Activated naive CD4-positive, alpha-beta T cell treated with anti-CD3 and anti-CD28 coated beads, Interleukin-2, amount 10 ng/mL, durations not matched to agents 7 days and 5 days (primary cell): ENCODE results near the gene RNF208.

Source experiments
- CTCF ChIA-PET: fragments of 350-600 bp; sonication (Branson Sonifier 250); formaldehyde crosslinking; loops from one replicate; lab custom pipeline; 2021; ENCODE audit warnings: antibody characterized with exemption; lab: Charles Lee
- DNase-seq: peaks from one replicate; pipeline ENCODE4 v3.0.0-alpha.2; 2020
- H3K27ac Mint-ChIP-seq: one replicate; pipeline ENCODE4 v1.8.0; 2021; ENCODE audit warnings: mild to moderate bottlenecking, moderate library complexity, mixed read lengths
- H3K27me3 Mint-ChIP-seq: one replicate; pipeline ENCODE4 v1.8.0; 2021; ENCODE audit warnings: mild to moderate bottlenecking, mixed read lengths
- H3K36me3 Mint-ChIP-seq: one replicate; pipeline ENCODE4 v1.8.0; 2021; ENCODE audit warnings: mixed read lengths
- H3K4me1 Mint-ChIP-seq: one replicate; pipeline ENCODE4 v1.8.0; 2021; ENCODE audit warnings: mixed read lengths
- H3K4me3 Mint-ChIP-seq: one replicate; pipeline ENCODE4 v1.8.0; 2021; ENCODE audit warnings: mild to moderate bottlenecking, moderate library complexity, mixed read lengths
- H3K9me3 Mint-ChIP-seq: one replicate; pipeline ENCODE4 v1.8.0; 2021; ENCODE audit warnings: mixed read lengths

The RNF208 gene

DNA sequence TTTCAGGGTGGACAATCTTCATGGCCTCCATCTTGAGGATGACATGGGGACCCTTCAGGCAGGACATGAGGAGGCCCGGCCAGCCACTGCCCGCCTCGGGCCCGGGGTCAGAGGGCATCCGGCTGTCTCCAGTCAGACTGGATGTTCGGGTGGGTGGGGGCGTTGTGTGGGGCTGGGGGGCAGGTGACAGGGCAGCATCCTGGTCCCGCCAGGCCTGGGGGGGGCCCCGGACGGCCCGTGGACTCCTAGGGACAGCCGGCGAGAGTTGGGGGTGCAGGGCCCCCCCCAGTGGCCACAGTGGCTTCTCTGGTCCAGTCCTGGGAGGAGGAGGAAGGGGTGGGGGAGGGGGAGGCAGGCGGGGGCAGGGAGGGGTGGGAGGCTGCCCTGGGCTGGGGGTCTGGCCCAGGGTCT, 940 bp downstream of the RNF208 start:
- CTCF ChIA-PET = interaction anchor here (2.4 kb wide), 1 partner anchor 33 kb away, joined by 7 read pairs; the partner anchor contains the start of genes ANAPC2 and SSNA1
- Mint-ChIP-seq H3K9me3 (no peaks in the 10 kb centered on the region), H3K4me1 (peaks cover 19% of the 10 kb centered on the region), H3K36me3 (no peaks in the 10 kb centered on the region), H3K4me3 (peak overlapping the region; percentile 58), H3K27me3 (no peaks in the 10 kb centered on the region), H3K27ac (no peak overlapping the region)
- DNase-seq = no peak

DNA sequence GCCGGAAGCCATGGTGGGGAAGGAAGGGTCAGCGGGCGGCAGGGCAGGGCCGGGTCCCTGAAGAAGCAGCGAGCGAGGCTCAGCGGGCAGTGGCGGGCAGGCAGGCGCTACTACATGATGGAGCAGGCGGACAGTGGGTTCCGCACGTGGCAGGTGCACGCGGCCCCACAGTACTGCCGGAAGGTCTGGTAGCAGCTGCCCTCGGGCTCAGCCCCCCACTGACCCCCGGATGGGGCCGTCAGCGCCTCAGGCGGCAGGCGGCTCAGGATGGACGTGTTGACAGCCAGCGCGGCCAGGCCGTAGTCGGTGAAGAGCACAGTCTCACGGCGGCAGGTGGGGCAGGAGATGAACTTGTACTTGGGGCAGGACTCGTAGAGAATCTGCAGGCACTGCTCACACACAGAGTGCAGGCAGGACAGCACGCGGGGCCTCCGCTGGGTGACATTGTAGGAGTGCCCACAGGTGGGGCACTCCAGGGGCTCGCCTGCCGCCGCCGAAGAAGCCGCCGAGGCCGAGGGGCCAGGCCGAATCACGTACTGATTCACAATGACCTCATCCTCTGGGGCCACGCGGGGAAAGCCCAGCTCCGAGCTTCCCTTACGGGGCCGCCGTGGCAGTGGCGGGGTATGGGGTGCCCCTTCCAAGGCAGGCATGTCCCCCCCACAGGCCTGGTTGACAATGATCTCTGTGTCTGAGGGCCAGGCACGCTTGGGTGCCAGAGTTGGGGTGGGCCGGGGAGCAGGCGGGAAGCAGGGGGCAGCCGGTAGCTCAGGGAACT, 1.5 kb downstream of the RNF208 start:
- H3K27ac Mint-ChIP-seq = no peak overlapping the region
- CTCF ChIA-PET = interaction anchor here (1.5 kb wide), 1 partner anchor 16 kb away, joined by 3 read pairs; no protein-coding TSS in a partner anchor
- no peak for DNase-seq
- H3K4me3 Mint-ChIP-seq = peak overlapping the region; percentile 58
- no peaks in the 10 kb centered on the region for H3K9me3 Mint-ChIP-seq
- H3K4me1 Mint-ChIP-seq = peaks cover 19% of the 10 kb centered on the region
- H3K27me3 Mint-ChIP-seq = no peaks in the 10 kb centered on the region
- no peaks in the 10 kb centered on the region for H3K36me3 Mint-ChIP-seq

DNA sequence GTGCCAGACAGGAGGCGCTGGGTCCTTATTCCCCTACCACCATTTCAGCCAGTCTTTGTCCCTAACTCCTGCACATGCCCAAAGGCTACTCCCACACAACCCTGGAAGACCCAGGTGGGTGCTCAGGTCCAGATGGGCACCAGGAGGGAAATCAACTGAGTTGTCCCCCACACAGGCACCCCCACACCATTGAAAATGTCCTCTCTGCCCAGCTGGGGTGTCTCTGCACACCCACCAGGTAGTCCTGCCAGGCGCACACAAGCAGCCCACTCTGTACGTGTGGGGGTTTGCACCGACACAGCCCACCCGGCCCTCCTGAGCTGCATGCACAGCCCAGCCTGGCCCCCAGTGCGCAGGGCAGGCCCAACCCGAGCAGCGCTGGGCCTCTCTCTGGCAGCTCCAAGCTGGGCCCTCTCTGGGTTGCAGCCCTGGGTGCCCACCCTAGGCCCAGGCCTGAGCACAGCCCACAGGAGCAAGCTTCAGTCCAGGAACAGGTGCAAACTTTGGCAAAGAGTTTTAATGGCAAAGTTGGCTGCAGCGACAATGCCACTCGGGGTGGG, 2.2 kb downstream of the RNF208 start:
- H3K9me3 Mint-ChIP-seq = no peaks in the 10 kb centered on the region
- H3K4me3 Mint-ChIP-seq = peak overlapping the region; percentile 21
- CTCF ChIA-PET = interaction anchor here (1.5 kb wide), 1 partner anchor 17 kb away, joined by 3 read pairs; no protein-coding TSS in a partner anchor
- no peak overlapping the region for H3K27ac Mint-ChIP-seq
- H3K36me3 Mint-ChIP-seq = no peaks in the 10 kb centered on the region
- no peak for DNase-seq
- no peaks in the 10 kb centered on the region for H3K27me3 Mint-ChIP-seq
- peaks cover 14% of the 10 kb centered on the region for H3K4me1 Mint-ChIP-seq

DNA sequence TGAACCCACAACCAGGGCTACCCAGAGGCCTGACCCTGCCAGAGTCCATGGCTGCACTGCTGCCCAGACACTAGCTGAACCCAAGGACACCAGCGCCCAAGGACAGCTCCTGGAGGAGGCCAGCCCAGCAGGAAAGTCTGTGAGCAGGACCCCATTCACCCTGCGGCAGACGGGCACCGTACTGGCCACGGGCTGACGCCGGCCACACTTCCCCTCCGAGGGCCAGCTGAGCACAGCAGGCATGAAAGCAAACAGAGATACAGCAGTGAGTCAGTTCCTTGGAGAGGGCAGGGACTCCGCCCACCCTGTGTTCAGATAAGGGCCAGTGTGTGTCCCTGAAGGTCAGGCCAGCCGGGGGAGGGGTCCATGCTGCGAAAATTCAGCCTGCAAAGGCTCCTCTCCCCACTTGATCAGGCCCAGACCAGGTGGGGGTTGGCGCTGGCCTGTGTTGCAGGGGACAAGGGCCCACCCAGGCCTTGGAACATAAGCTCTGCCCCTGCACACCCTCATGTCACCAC, 3.2 kb downstream of the RNF208 start:
- DNase-seq = no peak
- CTCF ChIA-PET = no interaction called here
- Mint-ChIP-seq H3K27ac (no peak overlapping the region), H3K36me3 (no peaks in the 10 kb centered on the region), H3K9me3 (no peaks in the 10 kb centered on the region), H3K4me1 (peaks cover 7% of the 10 kb centered on the region), H3K27me3 (no peaks in the 10 kb centered on the region), H3K4me3 (no peak overlapping the region)

DNA sequence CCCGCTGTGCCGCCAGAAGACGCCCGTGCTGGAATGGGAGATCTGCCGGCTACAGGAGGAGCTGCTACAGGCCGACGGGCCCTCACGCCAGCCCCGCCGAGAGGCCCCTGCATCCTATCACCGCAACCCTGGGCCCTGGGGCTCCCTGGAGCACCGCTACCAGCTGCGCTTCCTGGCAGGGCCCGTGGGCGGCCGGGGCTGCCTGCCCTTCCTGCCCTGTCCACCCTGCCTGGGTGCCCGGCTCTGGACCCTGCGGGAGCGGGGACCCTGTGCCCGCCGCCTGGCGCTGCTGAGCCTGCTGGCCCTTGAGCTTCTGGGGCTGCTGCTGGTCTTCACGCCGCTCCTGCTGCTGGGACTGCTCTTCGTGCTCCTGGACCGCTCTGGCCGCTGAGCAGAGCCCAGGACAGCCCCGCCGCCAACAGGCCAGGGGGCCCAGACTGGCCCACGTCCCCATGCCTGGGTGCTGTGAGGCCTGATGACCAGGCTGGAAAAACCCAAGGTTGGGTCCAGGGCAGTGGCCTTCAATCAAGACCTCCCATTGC, 3.8 kb downstream of the RNF208 start:
- H3K27me3 Mint-ChIP-seq = no peaks in the 10 kb centered on the region
- H3K27ac Mint-ChIP-seq = no peak overlapping the region
- no peak overlapping the region for H3K4me3 Mint-ChIP-seq
- CTCF ChIA-PET = no interaction called here
- no peaks in the 10 kb centered on the region for H3K36me3 Mint-ChIP-seq
- peaks cover 7% of the 10 kb centered on the region for H3K4me1 Mint-ChIP-seq
- no peaks in the 10 kb centered on the region for H3K9me3 Mint-ChIP-seq
- DNase-seq = no peak

DNA sequence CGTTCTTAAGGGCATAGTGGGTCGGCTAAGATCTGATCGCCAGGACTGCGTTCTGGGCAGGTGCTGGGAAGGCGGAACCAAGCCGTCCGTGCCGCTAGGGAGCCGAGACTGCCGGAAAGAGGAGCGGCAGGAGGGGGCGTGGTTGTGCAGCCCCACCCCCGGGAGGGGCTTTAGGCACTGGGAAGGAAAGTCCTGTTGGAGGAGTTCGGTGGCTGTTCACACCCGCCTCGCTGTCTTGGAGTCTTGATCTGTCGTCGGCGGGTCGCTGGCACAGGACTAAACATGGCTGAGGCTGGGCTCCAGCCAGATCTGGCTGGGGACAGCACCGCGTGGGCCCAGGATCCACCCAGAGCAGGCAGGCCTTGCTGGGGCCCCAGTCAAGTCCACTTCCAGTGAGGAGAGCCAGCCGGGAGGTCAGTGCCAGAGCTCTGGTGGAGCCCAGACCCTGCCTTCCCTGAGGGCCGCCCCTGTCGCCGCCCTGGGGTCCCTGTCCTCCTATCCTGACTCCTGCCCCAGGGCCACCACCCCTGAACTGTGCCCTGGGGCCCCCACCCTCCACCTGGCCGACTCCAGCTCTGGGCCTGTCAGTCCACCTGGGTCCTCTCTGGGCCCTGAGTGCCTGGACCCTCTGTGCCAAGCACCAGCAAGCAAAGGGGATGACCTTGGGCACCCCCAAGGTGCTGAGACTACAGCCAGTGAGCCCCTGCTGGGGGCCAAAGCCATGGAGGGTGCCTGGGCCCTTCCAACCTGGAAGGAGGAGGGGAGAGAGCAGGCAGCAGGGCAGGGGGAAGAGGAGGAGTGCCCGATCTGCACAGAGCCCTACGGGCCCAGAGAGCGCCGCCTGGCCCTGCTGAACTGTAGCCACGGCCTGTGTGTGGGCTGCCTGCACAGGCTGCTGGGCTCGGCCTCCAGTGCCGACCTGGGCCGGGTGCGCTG, 4.5 kb downstream of the RNF208 start:
- Mint-ChIP-seq H3K36me3 (peaks cover 3% of the 10 kb centered on the region), H3K4me3 (no peak overlapping the region), H3K27me3 (no peaks in the 10 kb centered on the region), H3K9me3 (no peaks in the 10 kb centered on the region), H3K27ac (no peak overlapping the region), H3K4me1 (peaks cover 2% of the 10 kb centered on the region)
- CTCF ChIA-PET = interaction anchor here (0.6 to 1.2 kb wide), 3 partner anchors 19 to 203 kb away, joined by 3 to 5 read pairs (median 4); no protein-coding TSS in a partner anchor
- no peak for DNase-seq

DNA sequence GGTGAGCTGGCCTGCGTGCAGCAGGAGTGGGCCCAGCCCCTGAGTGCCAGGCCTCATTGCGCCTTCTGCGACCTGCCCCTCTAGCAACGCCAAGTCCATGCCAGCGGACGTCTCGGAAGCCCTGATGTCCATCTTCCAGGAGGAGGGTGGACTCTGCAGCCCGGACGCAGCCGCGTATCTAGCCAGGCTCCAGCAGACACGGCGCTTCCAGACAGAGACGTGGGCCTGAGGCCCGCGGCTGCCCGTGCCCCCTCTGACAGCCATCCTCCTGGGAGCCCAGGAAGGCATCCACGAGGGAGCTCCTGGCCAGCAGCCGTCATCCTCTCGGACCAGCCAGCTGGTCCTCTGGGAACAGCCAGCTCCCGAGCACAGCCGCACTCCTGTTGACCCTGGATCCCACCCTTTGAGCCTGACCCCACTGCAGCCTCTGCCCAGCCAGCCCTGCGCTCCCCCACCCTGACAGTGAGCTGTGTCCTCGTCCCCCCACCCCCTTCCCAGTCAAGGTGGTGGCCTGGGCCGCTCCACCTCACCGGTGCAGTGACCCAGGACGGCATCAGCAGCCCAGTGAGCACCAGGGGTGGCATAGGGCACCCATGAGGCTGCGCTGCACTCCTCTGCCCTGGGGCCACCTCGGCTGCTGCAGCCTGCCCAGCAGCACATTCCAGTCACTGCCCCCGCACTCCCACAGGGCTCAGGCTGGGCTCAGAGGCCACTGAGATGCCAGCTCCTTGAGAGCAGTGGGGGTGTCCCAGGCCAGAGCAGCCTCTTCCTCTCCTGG, 5.7 kb downstream of the RNF208 start:
- Mint-ChIP-seq H3K4me3 (no peak overlapping the region), H3K27ac (no peak overlapping the region)
- CTCF ChIA-PET = interaction anchor here (0.9 to 1.2 kb wide), 4 partner anchors 20 to 148 kb away, joined by 3 to 5 read pairs (median 3); no protein-coding TSS in a partner anchor

DNA sequence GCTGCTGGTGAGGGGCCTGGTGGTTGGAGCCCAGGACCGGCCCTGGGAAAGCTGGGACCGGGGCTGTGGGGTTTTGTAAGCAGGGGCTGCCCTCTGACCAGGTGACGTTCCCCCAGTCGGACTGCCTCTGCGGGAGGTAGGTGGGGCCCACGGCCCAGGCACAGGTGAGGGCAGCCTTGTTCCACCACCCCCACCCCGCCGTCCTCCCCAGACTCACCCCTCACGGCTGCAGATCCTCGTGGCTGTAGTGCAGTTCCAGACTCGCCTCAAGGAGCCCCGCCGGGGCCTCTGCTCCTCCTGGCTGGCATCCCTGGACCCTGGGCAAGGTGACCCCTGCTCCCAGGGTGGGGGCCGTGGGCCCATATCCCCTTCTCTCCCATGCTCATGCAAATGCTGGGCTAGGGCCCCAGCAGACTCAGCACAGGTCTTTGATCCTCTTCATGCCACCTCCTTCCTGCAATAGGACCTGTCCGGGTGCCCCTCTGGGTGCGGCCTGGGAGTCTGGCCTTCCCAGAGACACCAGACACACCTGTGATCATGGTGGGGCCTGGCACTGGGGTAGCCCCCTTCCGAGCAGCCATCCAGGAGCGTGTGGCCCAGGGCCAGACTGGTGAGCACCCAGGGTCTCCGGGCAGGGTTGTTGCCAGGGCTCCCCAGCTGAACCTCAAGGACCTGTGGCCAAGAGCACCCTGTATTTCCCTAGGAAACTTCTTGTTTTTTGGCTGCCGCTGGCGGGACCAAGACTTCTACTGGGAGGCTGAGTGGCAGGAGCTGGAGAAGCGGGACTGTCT, 6.6 kb downstream of the RNF208 start:
- DNase-seq = no peak
- Mint-ChIP-seq H3K27me3 (no peaks in the 10 kb centered on the region), H3K4me3 (no peak overlapping the region), H3K4me1 (peaks cover 2% of the 10 kb centered on the region), H3K36me3 (peaks cover 3% of the 10 kb centered on the region), H3K9me3 (no peaks in the 10 kb centered on the region), H3K27ac (no peak overlapping the region)
- CTCF ChIA-PET = interaction anchor here (0.9 to 1.0 kb wide), 2 partner anchors 26 to 147 kb away, joined by 3 read pairs; no protein-coding TSS in a partner anchor

More for the DNA sequence above, 5.7 kb downstream of the RNF208 start:
- no peak for DNase-seq
- peaks cover 3% of the 10 kb centered on the region for H3K36me3 Mint-ChIP-seq
- H3K9me3 Mint-ChIP-seq = no peaks in the 10 kb centered on the region
- H3K27me3 Mint-ChIP-seq = no peaks in the 10 kb centered on the region
- H3K4me1 Mint-ChIP-seq = peaks cover 2% of the 10 kb centered on the region

DNA sequence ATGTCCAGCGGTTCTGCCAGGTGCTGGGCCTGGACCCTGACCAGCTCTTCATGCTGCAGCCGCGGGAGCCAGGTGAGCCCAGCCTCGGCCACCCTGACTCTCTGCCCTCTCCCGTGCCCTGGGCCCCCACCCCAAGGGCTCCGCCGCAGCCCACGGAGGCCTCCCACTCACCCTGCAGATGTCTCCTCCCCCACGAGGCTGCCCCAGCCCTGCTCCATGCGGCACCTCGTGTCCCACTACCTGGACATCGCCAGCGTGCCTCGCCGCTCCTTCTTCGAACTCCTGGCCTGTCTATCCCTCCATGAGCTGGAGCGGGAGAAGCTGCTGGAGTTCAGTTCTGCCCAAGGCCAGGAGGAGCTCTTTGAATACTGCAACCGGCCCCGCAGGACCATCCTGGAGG, 7.4 kb downstream of the RNF208 start:
- Mint-ChIP-seq H3K27ac (no peak overlapping the region), H3K27me3 (no peaks in the 10 kb centered on the region), H3K36me3 (peaks cover 5% of the 10 kb centered on the region), H3K4me3 (no peak overlapping the region), H3K9me3 (no peaks in the 10 kb centered on the region), H3K4me1 (peaks cover 2% of the 10 kb centered on the region)
- CTCF ChIA-PET = interaction anchor here (1.0 kb wide), 1 partner anchor 26 kb away, joined by 3 read pairs; the partner anchor contains the start of genes ANAPC2 and SSNA1
- no peak for DNase-seq

DNA sequence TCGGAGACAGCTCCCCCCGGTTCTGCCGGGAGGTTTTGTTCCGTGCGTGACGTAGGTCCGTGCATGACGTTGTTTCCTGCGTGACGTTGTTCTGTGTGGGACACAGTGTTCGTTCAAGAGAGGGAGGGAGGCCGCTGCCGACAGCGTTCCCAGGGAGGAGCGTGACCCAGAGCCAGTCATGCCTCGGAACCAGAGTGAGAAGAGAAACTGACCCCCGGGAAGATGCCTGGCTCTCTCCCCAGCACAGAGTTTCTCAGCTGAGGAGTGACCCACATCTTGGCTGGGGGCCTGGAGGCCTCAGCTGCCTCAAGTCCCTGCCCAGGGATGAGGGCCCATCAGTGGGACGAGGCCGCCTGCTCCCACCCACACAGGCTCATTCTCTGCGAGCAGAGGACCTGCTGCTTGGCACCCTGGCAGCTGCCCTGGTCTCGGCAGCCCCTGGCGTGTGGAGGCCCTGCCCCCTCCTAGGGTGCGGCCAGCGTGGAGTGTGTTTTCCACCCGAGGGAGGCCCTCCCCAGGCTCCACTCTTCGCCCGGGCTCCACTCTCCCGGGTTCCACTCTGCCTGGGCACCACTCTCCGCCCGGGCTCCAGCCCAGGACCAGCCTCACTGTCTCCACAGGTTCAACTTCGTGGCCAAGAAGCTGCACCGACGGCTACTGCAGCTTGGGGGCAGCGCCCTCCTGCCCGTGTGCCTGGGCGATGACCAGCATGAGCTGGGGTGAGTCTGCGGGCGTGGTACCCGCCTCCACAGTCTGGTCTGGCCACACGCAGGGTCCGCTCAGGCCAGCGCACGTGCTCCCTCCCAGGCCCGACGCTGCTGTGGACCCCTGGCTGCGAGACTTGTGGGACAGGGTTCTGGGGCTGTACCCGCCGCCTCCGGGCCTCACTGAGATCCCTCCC, 8.6 kb downstream of the RNF208 start:
- peaks cover 2% of the 10 kb centered on the region for H3K4me1 Mint-ChIP-seq
- peaks cover 11% of the 10 kb centered on the region for H3K36me3 Mint-ChIP-seq
- no peaks in the 10 kb centered on the region for H3K27me3 Mint-ChIP-seq
- H3K9me3 Mint-ChIP-seq = no peaks in the 10 kb centered on the region
- DNase-seq = no peak
- no peak overlapping the region for H3K4me3 Mint-ChIP-seq
- CTCF ChIA-PET = interaction anchor here (1.0 to 1.3 kb wide), 4 partner anchors 9 to 90 kb away, joined by 3 to 4 read pairs (median 4); partner anchors contain the start of genes ANAPC2 and SSNA1
- no peak overlapping the region for H3K27ac Mint-ChIP-seq

DNA sequence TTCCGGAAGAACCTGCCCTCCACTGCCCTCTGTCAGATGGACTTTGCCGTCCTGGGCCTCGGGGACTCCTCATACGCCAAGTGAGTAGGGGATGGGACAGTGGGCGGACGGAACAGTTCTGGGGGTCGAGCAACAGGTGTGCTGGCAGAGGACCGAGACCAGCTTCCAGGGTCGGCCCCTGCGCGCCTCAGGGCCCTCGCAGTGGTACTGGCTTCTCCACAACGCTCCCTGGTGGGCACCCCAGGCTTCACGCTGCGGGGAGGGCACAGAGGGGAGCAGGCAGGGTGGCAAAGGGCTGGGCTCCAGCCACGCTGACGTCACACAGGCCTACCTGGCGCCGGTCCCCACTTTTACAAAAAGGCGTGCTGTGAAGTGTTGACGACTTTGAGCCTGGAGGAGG, 9.5 kb downstream of the RNF208 start:
- no peak for DNase-seq
- H3K4me1 Mint-ChIP-seq = peaks cover 4% of the 10 kb centered on the region
- peaks cover 13% of the 10 kb centered on the region for H3K36me3 Mint-ChIP-seq
- CTCF ChIA-PET = interaction anchor here (1.1 kb wide), 1 partner anchor 89 kb away, joined by 3 read pairs; no protein-coding TSS in a partner anchor
- H3K9me3 Mint-ChIP-seq = no peaks in the 10 kb centered on the region
- H3K4me3 Mint-ChIP-seq = no peak overlapping the region
- no peak overlapping the region for H3K27ac Mint-ChIP-seq
- no peaks in the 10 kb centered on the region for H3K27me3 Mint-ChIP-seq
